Caco-2 (cell line): ENCODE measurements around the gene IDI1. TPM values are rescaled to one million over a fixed set of nuclear protein-coding genes. Genes with fewer than 3 reads are reported as not detected.
"Not testable (repeated sequence)": the region's sequence is repeated elsewhere in the genome, so short reads cannot be mapped to it uniquely, and the experiment has no call there.

Experiments
- BruUV-seq: library from RNA; stranded (reverse); fragments of 400-500 nt; replicated peaks from 2 replicates; lab custom pipeline; 2021; lab: Mats Ljungman, UMichigan
- CTCF ChIA-PET: fragments of 300-600 bp; sonication (Branson Sonifier 250); formaldehyde crosslinking; loops from one replicate; lab custom pipeline; 2022; ENCODE audit warnings: antibody characterized with exemption; lab: Charles Lee
- POLR2A ChIA-PET: fragments of 300-600 bp; sonication (Branson Sonifier 250); formaldehyde crosslinking; loops from one replicate; lab custom pipeline; 2022; ENCODE audit warnings: antibody characterized with exemption; lab: Charles Lee
- DNase-seq, 2 experiments: peaks; one replicate each; pipeline versions ENCODE4 v3.0.0 to v3.0.0-alpha.2; 2020 to 2022
- H3K27me3 ChIP-seq: replicated peaks from 2 replicates; pipeline ENCODE4 v1.6.0; 2011; ENCODE audit warnings: low read length; ENCODE audit not compliant: control insufficient read depth, insufficient read depth
- H3K36me3 ChIP-seq: 2 replicates; pipeline ENCODE4 v1.5.1; 2011; ENCODE audit warnings: low read length; ENCODE audit not compliant: control insufficient read depth, insufficient read depth
- H3K4me1 ChIP-seq: fragments of 250-450 bp; sonication (Bioruptor Pico); 2 replicates; pipeline ENCODE4 v1.5.1; 2020; ENCODE audit warnings: mild to moderate bottlenecking
- H3K4me3 ChIP-seq: 2 replicates; pipeline ENCODE4 v1.5.1; 2011; ENCODE audit warnings: low read depth, mild to moderate bottlenecking, control low read depth, low read length
- H3K9me3 ChIP-seq: fragments of 250-450 bp; sonication (Bioruptor Pico); 2 replicates; pipeline ENCODE4 v1.5.1; 2020; ENCODE audit warnings: mild to moderate bottlenecking, moderate library complexity
- H3K27ac Mint-ChIP-seq: one replicate; pipeline ENCODE4 v1.8.0; 2022; ENCODE audit warnings: mixed read lengths; ENCODE audit not compliant: unreplicated experiment
- H3K27me3 Mint-ChIP-seq: one replicate; pipeline ENCODE4 v1.8.0; 2022; ENCODE audit warnings: mixed read lengths; ENCODE audit not compliant: insufficient read depth, unreplicated experiment
- H3K36me3 Mint-ChIP-seq: one replicate; pipeline ENCODE4 v1.8.0; 2022; ENCODE audit warnings: mild to moderate bottlenecking, mixed read lengths; ENCODE audit not compliant: insufficient read depth, unreplicated experiment
- H3K4me1 Mint-ChIP-seq: one replicate; pipeline ENCODE4 v1.8.0; 2022; ENCODE audit warnings: low read depth, mixed read lengths; ENCODE audit not compliant: unreplicated experiment
- H3K4me3 Mint-ChIP-seq: one replicate; pipeline ENCODE4 v1.8.0; 2022; ENCODE audit warnings: mild to moderate bottlenecking, moderate library complexity, mixed read lengths; ENCODE audit not compliant: unreplicated experiment
- H3K9me3 Mint-ChIP-seq: one replicate; pipeline ENCODE4 v1.8.0; 2022; ENCODE audit warnings: mixed read lengths; ENCODE audit not compliant: unreplicated experiment
- CTCF ChIP-seq, 2 experiments: fragments of 200-600 bp in 1 of 2; IDR thresholded peaks; 1 replicate in 1 of 2; 2 replicates in 1 of 2; pipeline versions ENCODE4 v1.5.1 to v1.8.0; 2011 to 2022; ENCODE audit warnings: antibody characterized with exemption in 1 of 2, control low read depth in 1 of 2, inconsistent platforms in 1 of 2, low read depth in 1 of 2, low read length in 1 of 2, mild to moderate bottlenecking in 1 of 2, moderate library complexity in 1 of 2; ENCODE audit not compliant: insufficient read depth in 1 of 2, severe bottlenecking in 1 of 2, unreplicated experiment in 1 of 2
- intact Hi-C: fragments of 100-400 bp; cut with micrococcal nuclease; formaldehyde crosslinking; loops from one replicate; pipeline ENCODE4 v1.10.0; 2022; ENCODE audit not compliant: unreplicated experiment
- total RNA-seq: library from RNA; stranded (reverse); gene quantifications from 2 replicates; pipeline ENCODE4 v1.2.3, GENCODE V29; 2022

Gene IDI1
- total RNA-seq, 1 experiment from 2014 or later, result 133 TPM

GRCh38 chr10:1070919-1071318 is 22.0 kb upstream of the IDI1 start:
- intact Hi-C loops, result no loop called here
- Mint-ChIP-seq H3K9me3 (peaks cover 9% of the 10 kb centered on the region), H3K27ac (peak overlapping the region; percentile 2), H3K27me3 (no peaks in the 10 kb centered on the region), H3K4me3 (no peak overlapping the region), H3K4me1 (peaks cover 31% of the 10 kb centered on the region), H3K36me3 (peaks cover under 1% of the 10 kb centered on the region)
- no peak for TF ChIP-seq CTCF (IDR thresholded peaks at IDR 0.05; ENCODE audit: insufficient read depth in 1 of 2, low read depth in 1 of 2, low read length in 1 of 2, severe bottlenecking in 1 of 2, unreplicated experiment in 1 of 2)
- CTCF ChIA-PET, result interaction anchor here (0.5 kb wide), 1 partner anchor 125 kb away, joined by 6 read pairs; no protein-coding TSS in a partner anchor
- BruUV-seq, result no TSS peak
- peaks cover 1% of the 10 kb centered on the region; the same call in 1 of the 2 replicates for H3K36me3 ChIP-seq
- H3K9me3 ChIP-seq, result no peaks in the 10 kb centered on the region
- no peaks in the 10 kb centered on the region for H3K27me3 ChIP-seq
- peaks cover 14% of the 10 kb centered on the region for H3K4me1 ChIP-seq
- peak in 1 of 2 experiments; percentile 42 for DNase-seq
- POLR2A ChIA-PET, result no interaction called here
- H3K4me3 ChIP-seq, result no peak overlapping the region

GRCh38 chr10:1068380-1069361 is 19.8 kb upstream of the IDI1 start:
- Mint-ChIP-seq H3K4me3 (no peak overlapping the region), H3K27ac (no peak overlapping the region), H3K36me3 (peaks cover 7% of the 10 kb centered on the region), H3K4me1 (peaks cover 31% of the 10 kb centered on the region), H3K27me3 (no peaks in the 10 kb centered on the region), H3K9me3 (peaks cover 9% of the 10 kb centered on the region)
- ChIA-PET POLR2A (interaction anchor here (1.4 kb wide), 1 partner anchor 20 kb away, joined by 13 read pairs; the partner anchor contains the start of gene IDI1), CTCF (no interaction called here)
- Histone ChIP-seq H3K4me1 (peaks cover 17% of the 10 kb centered on the region), H3K9me3 (0 out of 2 replicates have a peak, but pooled peaks cover 3% of the 10 kb centered on the region), H3K27me3 (no peaks in the 10 kb centered on the region), H3K4me3 (no peak overlapping the region), H3K36me3 (peaks cover 1% of the 10 kb centered on the region; the same call in 1 of the 2 replicates)
- TF ChIP-seq CTCF (IDR thresholded peaks at IDR 0.05; ENCODE audit: insufficient read depth in 1 of 2, low read depth in 1 of 2, low read length in 1 of 2, severe bottlenecking in 1 of 2, unreplicated experiment in 1 of 2), result no peak
- intact Hi-C loops, result no loop called here
- no peak for DNase-seq
- no TSS peak for BruUV-seq

GRCh38 chr10:1066734-1067133 is 17.8 kb upstream of the IDI1 start:
- CTCF ChIA-PET, BruUV-seq, intact Hi-C loops, DNase-seq, POLR2A ChIA-PET, H3K27me3 Mint-ChIP-seq, H3K27me3 ChIP-seq, H3K4me3 Mint-ChIP-seq, H3K4me3 ChIP-seq, H3K9me3 ChIP-seq, H3K9me3 Mint-ChIP-seq, H3K36me3 ChIP-seq: not testable (repeated sequence)
- H3K36me3 Mint-ChIP-seq, result peaks cover 17% of the 10 kb centered on the region
- H3K4me1 ChIP-seq, result peaks cover 17% of the 10 kb centered on the region
- peak overlapping the region; percentile 31 for H3K27ac Mint-ChIP-seq
- peaks cover 36% of the 10 kb centered on the region for H3K4me1 Mint-ChIP-seq
